ENCODE measurements around the gene TEX53.

Gene TEX53

GRCh38 chr9:114606597-114607207, 50.9 kb downstream of the TEX53 start:
- no peak for DNase-seq (ENCODE audit: low read depth in 2 of 2)
